ENCODE measurements around the gene MAP10.

- TF ChIP-seq POLR2AphosphoS5 (IDR thresholded peaks at IDR 0.05; ENCODE audit: low read depth) (no peak), EZH2 (IDR thresholded peaks at IDR 0.05; ENCODE audit: low read depth, unreplicated experiment) (no peak), CTCF (conservative IDR thresholded peaks at IDR 0.05; ENCODE audit: low read depth in 2 of 2) (no peak)
These were observed 21.1 kb downstream of the MAP10 start for GRCh38 chr1:232826318-232826717.

All from GM23338 (cell line).